ENCODE measurements around the gene SLC2A4RG.

GRCh38 chr20:63759377-63759901 is 19.9 kb downstream of the SLC2A4RG start:
- no peak for TF ChIP-seq CTCF (IDR thresholded peaks at IDR 0.05)
- TF ChIP-seq POLR2AphosphoS5 (IDR thresholded peaks at IDR 0.05): no peak
